ENCODE data around the gene TAS1R3. TPM values are rescaled to one million over a fixed set of nuclear protein-coding genes. Genes with fewer than 3 reads are reported as not detected.

Gene TAS1R3
- total and polyA plus RNA-seq, 2 experiments from 2014 or later = 0.14 TPM; not detected in 1

DNA sequence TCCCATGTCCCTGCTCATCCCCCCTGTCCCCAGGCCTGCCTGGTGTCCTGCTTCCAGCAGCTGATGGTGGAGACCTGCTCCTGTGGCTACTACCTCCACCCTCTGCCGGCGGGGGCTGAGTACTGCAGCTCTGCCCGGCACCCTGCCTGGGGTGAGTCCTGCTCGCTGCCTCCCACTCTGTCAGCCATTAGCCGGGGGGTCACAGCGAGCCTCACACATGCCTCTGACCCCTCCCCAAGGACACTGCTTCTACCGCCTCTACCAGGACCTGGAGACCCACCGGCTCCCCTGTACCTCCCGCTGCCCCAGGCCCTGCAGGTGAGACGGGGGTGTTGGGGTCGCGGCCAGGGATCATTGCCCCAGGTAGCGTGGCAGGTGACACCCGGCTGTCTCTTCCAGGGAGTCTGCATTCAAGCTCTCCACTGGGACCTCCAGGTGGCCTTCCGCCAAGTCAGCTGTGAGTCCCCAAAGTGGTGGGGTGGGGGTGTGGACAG is 40.8 kb upstream of the TAS1R3 start:
- ATAC-seq (peak; percentile 19), DNase-seq (ENCODE audit: low spot score) (peak; percentile 73)
- no peak overlapping the region for H3K4me2 ChIP-seq
- 0 out of 2 replicates have a peak, but pooled peaks cover 9% of the 10 kb centered on the region for H3F3A ChIP-seq (replicated peaks; ENCODE audit: low read depth)
- H3K27ac ChIP-seq (ENCODE audit: low read depth) = no peak overlapping the region
- Mint-ChIP-seq H3K27me3 (ENCODE audit: insufficient read depth, low read depth, poor library complexity) (peaks cover 13% of the 10 kb centered on the region), H3K9me3 (peaks cover 3% of the 10 kb centered on the region; the same call in 2 of the 3 replicates), H3K36me3 (ENCODE audit: low read depth) (no peaks in the 10 kb centered on the region), H3K4me1 (peaks cover 4% of the 10 kb centered on the region; the same call in 1 of the 3 replicates), H3K4me3 (no peak overlapping the region), H3K27ac (no peak overlapping the region)
- TF ChIP-seq, protein P1, sequence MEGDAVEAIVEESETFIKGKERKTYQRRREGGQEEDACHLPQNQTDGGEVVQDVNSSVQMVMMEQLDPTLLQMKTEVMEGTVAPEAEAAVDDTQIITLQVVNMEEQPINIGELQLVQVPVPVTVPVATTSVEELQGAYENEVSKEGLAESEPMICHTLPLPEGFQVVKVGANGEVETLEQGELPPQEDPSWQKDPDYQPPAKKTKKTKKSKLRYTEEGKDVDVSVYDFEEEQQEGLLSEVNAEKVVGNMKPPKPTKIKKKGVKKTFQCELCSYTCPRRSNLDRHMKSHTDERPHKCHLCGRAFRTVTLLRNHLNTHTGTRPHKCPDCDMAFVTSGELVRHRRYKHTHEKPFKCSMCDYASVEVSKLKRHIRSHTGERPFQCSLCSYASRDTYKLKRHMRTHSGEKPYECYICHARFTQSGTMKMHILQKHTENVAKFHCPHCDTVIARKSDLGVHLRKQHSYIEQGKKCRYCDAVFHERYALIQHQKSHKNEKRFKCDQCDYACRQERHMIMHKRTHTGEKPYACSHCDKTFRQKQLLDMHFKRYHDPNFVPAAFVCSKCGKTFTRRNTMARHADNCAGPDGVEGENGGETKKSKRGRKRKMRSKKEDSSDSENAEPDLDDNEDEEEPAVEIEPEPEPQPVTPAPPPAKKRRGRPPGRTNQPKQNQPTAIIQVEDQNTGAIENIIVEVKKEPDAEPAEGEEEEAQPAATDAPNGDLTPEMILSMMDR (conservative IDR thresholded peaks at IDR 0.05; ENCODE audit: low read depth in 2 of 2) = peak; percentile 52 to 70
- no peak for TF ChIP-seq ZNF331 (CRISPR knock-in tag; IDR thresholded peaks at IDR 0.05; ENCODE audit: low read depth)
- H3K4me1 ChIP-seq (ENCODE audit: insufficient read depth) = no peaks in the 10 kb centered on the region
- H3K36me3 ChIP-seq (ENCODE audit: insufficient read depth) = no peaks in the 10 kb centered on the region
- no peaks in the 10 kb centered on the region for H3K27me3 ChIP-seq (ENCODE audit: insufficient read depth)
- H3K9me2 ChIP-seq (ENCODE audit: insufficient read depth) = no peaks in the 10 kb centered on the region
- no peak overlapping the region for H3K4me3 ChIP-seq
- no peak overlapping the region for H2AFZ ChIP-seq
- no peaks in the 10 kb centered on the region for H4K20me1 ChIP-seq (replicated peaks; ENCODE audit: insufficient read depth)
- no peaks in the 10 kb centered on the region for H3K79me2 ChIP-seq (replicated peaks; ENCODE audit: insufficient read depth)

- Histone ChIP-seq H4K20me1 (replicated peaks; ENCODE audit: insufficient read depth) (no peaks in the 10 kb centered on the region), H3K4me3 (no peak overlapping the region), H3K4me1 (ENCODE audit: insufficient read depth) (no peaks in the 10 kb centered on the region), H3K36me3 (ENCODE audit: insufficient read depth) (no peaks in the 10 kb centered on the region), H3F3A (replicated peaks; ENCODE audit: low read depth) (0 out of 2 replicates have a peak, but pooled peaks cover 9% of the 10 kb centered on the region), H3K4me2 (no peak overlapping the region), H3K27me3 (ENCODE audit: insufficient read depth) (no peaks in the 10 kb centered on the region), H3K27ac (ENCODE audit: low read depth) (no peak overlapping the region), H2AFZ (no peak overlapping the region), H3K79me2 (replicated peaks; ENCODE audit: insufficient read depth) (no peaks in the 10 kb centered on the region), H3K9me2 (ENCODE audit: insufficient read depth) (no peaks in the 10 kb centered on the region)
- DNase-seq (ENCODE audit: low spot score) = no peak
- H3K9me3 Mint-ChIP-seq = peaks cover 3% of the 10 kb centered on the region; the same call in 2 of the 3 replicates
- H3K27ac Mint-ChIP-seq = no peak overlapping the region
- no peaks in the 10 kb centered on the region for H3K36me3 Mint-ChIP-seq (ENCODE audit: low read depth)
- peaks cover 13% of the 10 kb centered on the region for H3K27me3 Mint-ChIP-seq (ENCODE audit: insufficient read depth, low read depth, poor library complexity)
- H3K4me1 Mint-ChIP-seq = peaks cover 4% of the 10 kb centered on the region; the same call in 1 of the 3 replicates
- ATAC-seq = no peak
- no peak overlapping the region for H3K4me3 Mint-ChIP-seq
- no peak for TF ChIP-seq STAT1 (IDR thresholded peaks at IDR 0.05; ENCODE audit: unreplicated experiment)
- no peak for TF ChIP-seq CREB1 (CRISPR knock-in tag; IDR thresholded peaks at IDR 0.05; ENCODE audit: low read depth)
- TF ChIP-seq, protein P2, sequence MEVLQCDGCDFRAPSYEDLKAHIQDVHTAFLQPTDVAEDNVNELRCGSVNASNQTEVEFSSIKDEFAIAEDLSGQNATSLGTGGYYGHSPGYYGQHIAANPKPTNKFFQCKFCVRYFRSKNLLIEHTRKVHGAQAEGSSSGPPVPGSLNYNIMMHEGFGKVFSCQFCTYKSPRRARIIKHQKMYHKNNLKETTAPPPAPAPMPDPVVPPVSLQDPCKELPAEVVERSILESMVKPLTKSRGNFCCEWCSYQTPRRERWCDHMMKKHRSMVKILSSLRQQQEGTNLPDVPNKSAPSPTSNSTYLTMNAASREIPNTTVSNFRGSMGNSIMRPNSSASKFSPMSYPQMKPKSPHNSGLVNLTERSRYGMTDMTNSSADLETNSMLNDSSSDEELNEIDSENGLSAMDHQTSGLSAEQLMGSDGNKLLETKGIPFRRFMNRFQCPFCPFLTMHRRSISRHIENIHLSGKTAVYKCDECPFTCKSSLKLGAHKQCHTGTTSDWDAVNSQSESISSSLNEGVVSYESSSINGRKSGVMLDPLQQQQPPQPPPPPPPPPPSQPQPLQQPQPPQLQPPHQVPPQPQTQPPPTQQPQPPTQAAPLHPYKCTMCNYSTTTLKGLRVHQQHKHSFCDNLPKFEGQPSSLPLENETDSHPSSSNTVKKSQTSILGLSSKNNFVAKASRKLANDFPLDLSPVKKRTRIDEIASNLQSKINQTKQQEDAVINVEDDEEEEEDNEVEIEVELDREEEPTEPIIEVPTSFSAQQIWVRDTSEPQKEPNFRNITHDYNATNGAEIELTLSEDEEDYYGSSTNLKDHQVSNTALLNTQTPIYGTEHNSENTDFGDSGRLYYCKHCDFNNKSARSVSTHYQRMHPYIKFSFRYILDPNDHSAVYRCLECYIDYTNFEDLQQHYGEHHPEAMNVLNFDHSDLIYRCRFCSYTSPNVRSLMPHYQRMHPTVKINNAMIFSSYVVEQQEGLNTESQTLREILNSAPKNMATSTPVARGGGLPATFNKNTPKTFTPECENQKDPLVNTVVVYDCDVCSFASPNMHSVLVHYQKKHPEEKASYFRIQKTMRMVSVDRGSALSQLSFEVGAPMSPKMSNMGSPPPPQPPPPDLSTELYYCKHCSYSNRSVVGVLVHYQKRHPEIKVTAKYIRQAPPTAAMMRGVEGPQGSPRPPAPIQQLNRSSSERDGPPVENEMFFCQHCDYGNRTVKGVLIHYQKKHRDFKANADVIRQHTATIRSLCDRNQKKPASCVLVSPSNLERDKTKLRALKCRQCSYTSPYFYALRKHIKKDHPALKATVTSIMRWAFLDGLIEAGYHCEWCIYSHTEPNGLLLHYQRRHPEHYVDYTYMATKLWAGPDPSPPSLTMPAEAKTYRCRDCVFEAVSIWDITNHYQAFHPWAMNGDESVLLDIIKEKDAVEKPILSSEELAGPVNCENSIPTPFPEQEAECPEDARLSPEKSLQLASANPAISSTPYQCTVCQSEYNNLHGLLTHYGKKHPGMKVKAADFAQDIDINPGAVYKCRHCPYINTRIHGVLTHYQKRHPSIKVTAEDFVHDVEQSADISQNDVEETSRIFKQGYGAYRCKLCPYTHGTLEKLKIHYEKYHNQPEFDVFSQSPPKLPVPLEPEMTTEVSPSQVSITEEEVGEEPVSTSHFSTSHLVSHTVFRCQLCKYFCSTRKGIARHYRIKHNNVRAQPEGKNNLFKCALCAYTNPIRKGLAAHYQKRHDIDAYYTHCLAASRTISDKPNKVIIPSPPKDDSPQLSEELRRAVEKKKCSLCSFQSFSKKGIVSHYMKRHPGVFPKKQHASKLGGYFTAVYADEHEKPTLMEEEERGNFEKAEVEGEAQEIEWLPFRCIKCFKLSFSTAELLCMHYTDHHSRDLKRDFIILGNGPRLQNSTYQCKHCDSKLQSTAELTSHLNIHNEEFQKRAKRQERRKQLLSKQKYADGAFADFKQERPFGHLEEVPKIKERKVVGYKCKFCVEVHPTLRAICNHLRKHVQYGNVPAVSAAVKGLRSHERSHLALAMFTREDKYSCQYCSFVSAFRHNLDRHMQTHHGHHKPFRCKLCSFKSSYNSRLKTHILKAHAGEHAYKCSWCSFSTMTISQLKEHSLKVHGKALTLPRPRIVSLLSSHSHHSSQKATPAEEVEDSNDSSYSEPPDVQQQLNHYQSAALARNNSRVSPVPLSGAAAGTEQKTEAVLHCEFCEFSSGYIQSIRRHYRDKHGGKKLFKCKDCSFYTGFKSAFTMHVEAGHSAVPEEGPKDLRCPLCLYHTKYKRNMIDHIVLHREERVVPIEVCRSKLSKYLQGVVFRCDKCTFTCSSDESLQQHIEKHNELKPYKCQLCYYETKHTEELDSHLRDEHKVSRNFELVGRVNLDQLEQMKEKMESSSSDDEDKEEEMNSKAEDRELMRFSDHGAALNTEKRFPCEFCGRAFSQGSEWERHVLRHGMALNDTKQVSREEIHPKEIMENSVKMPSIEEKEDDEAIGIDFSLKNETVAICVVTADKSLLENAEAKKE (CRISPR knock-in tag; IDR thresholded peaks at IDR 0.05) = no peak
- no peak for TF ChIP-seq EZH2 (IDR thresholded peaks at IDR 0.05; ENCODE audit: low read depth, unreplicated experiment)
Observed at GRCh38 chr1:1291023-1291528, 40.0 kb upstream of the TAS1R3 start.
